Stimulated activated effector memory CD8-positive, alpha-beta T cell treated with anti-CD3 and anti-CD28 coated beads, Interleukin-12 subunit alpha, Interleukin-12 subunit beta, amount 100 ng/mL, for 72 hours (primary cell): Measurements from ENCODE around the gene PPP3R1.

Experiments used
- ATAC-seq: fragments of 150-1000 bp; cut with Tn5 transposase; 2 replicates; pipeline ENCODE4 v1.10.0; 2021
- DNase-seq, 2 donors: peaks; one replicate each; pipeline ENCODE4 v3.0.0; 2021 to 2022; ENCODE audit warnings: low spot score in 2 of 2
- H3K27ac Mint-ChIP-seq: one replicate; pipeline ENCODE4 v1.8.0; 2022; ENCODE audit warnings: mild to moderate bottlenecking, mixed read lengths
- H3K36me3 Mint-ChIP-seq: one replicate; pipeline ENCODE4 v1.8.0; 2022; ENCODE audit warnings: mild to moderate bottlenecking, mixed read lengths
- H3K4me1 Mint-ChIP-seq: one replicate; pipeline ENCODE4 v1.8.0; 2022; ENCODE audit warnings: mixed read lengths
- H3K4me3 Mint-ChIP-seq: one replicate; pipeline ENCODE4 v1.8.0; 2022; ENCODE audit warnings: mild to moderate bottlenecking, mixed read lengths
- H3K9me3 Mint-ChIP-seq: one replicate; pipeline ENCODE4 v1.8.0; 2022; ENCODE audit warnings: mixed read lengths

PPP3R1 gene, protein sequence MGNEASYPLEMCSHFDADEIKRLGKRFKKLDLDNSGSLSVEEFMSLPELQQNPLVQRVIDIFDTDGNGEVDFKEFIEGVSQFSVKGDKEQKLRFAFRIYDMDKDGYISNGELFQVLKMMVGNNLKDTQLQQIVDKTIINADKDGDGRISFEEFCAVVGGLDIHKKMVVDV

DNA sequence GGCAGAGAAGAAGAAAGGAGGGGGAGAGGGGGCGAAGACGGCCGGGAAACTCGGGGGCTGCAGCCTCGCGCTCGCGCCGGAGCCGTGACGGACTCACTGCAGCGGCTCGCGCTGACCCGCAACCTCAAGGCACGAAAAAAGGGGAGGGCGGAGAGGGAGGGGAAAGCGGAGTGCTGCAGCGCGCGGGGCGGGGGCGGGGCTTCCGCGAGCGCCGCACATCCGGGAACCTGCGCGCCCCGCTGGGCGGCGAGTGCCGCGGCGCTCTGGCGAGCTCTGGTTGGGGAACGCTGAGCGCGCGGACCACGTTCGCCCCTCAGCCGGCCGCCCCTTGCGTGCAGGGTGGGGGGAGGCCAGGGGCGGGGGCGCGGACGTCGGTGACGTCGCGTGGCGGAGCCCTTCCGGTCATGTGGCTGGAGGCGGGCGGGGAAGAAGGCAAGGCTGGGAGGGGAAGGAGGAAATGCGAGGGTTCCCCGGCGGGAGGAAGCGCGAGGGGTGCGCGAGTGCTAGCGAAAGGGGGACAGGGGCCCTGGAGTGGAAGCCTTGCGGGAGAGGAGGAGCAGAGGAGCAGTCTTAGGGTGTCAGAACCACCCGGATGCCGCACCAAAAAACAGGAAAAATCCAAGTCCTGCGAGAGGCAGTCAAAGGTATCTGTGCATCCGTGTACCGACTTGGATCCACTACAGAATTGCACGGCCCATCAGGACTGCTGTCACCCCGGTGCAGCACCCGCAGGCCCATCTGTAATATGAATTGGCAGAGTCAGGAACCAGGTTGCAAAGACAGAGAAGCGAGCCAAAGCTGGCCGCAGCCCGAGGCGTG, at the start of gene PPP3R1:
Gene PPP3R1, minus strand, starts transcription at position 133 of the 819 bp plus-strand sequence. CDS start 405 bp downstream, outside the sequence.
- H3K36me3 Mint-ChIP-seq: peaks cover 10% of the 10 kb centered on the region
- no peak within 1 kb of the TSS for H3K4me3 Mint-ChIP-seq
- peaks cover 31% of the 10 kb centered on the region for H3K4me1 Mint-ChIP-seq
- peak; percentile 86 to 96 for DNase-seq
- peak; percentile 94 for ATAC-seq
- H3K27ac Mint-ChIP-seq: peak within 1 kb of the TSS; percentile 97
- H3K9me3 Mint-ChIP-seq: no peaks in the 10 kb centered on the region

GRCh38 chr2:68295516-68295915, 43.2 kb upstream of the PPP3R1 start:
- no peak for DNase-seq
- Mint-ChIP-seq H3K27ac (peak overlapping the region; percentile 5), H3K4me3 (no peak overlapping the region), H3K4me1 (peaks cover 6% of the 10 kb centered on the region), H3K36me3 (no peaks in the 10 kb centered on the region), H3K9me3 (no peaks in the 10 kb centered on the region)
- ATAC-seq: no peak

DNA sequence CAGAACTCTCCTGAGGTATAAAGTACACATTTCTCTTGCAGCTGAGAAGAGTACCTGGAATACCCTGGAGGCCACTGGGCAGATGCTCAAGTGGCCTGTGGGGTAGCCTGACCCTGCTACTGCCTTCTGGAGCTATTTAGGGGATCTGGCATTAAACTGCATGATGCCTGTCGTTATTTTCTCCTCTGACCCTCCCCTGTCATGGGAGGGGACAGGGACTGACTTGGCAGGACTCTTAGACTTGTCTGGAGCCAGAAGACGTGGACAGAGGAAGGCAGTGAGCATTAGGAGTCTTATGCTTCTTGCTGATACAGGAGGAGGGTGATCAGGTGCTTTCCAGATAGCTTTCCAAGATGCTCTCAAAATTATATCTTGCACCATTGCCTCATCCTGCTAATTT, 42.6 kb upstream of the PPP3R1 start:
- Mint-ChIP-seq H3K4me1 (peaks cover 6% of the 10 kb centered on the region), H3K9me3 (no peaks in the 10 kb centered on the region), H3K27ac (no peak overlapping the region), H3K4me3 (no peak overlapping the region), H3K36me3 (no peaks in the 10 kb centered on the region)
- DNase-seq (no peak), ATAC-seq (no peak)

DNA sequence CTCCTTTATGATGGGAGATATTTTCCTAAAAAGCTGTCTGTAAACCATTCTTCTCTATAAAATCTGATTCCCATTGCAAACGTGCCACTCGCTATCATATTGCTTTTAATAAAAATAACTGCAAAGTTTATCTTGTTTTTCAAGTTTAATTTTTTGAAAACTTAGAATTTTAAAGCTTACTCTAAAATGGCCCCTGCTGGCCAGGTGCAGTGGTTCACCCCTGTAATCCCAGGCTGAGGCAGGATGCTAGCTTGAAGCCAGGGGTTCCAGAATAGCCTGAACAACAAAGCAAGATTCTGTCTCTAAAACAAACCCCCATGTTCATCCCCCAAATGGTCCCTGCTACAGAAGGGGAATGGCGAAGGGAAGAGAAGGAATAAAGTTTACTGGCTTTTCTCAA, 41.9 kb upstream of the PPP3R1 start:
- ATAC-seq: no peak
- no peak for DNase-seq
- Mint-ChIP-seq H3K27ac (no peak overlapping the region), H3K4me1 (peaks cover 6% of the 10 kb centered on the region), H3K9me3 (no peaks in the 10 kb centered on the region), H3K4me3 (no peak overlapping the region), H3K36me3 (no peaks in the 10 kb centered on the region)

DNA sequence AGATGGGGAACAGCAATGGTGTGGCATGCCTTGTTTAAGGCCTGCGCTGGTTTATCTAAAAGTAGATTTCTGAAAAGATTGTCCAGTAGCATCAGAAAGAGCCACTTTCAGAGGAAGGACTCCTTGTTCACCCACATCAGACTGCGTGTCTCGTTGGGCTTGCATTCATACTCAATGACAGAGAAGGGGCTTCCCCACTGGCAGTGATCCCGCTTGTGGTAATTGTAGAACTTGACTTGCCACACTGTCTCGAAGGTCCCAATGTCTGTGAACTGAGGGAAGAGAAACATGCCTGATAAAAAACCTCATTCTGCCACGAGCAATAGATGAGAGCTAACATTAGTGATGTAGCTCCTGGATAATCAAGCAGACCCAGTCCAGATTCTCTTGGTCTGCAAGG, 41.4 kb upstream of the PPP3R1 start:
- H3K9me3 Mint-ChIP-seq: no peaks in the 10 kb centered on the region
- H3K27ac Mint-ChIP-seq: no peak overlapping the region
- no peak overlapping the region for H3K4me3 Mint-ChIP-seq
- DNase-seq (no peak), ATAC-seq (no peak)
- peaks cover 6% of the 10 kb centered on the region for H3K4me1 Mint-ChIP-seq
- no peaks in the 10 kb centered on the region for H3K36me3 Mint-ChIP-seq

DNA sequence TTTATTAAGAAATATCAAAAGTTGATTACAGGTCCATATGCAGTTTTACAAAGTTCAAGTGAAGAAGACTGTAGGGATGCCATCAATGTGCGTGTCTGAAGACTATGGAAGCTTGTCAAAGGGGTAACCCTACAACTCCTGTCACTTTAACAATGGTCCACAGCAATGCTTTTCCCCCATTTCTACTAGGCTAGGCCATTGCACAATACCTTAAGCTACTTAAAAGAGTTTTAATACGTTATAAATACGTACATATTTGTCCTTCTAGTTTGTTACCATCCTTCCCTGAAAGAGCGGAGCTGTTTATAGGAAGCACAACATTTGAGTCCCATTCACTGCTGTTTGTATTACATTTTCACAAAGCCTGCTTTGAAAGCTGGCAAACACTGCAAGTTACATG, 40.7 kb upstream of the PPP3R1 start:
- Mint-ChIP-seq H3K4me3 (no peak overlapping the region), H3K4me1 (peaks cover 6% of the 10 kb centered on the region), H3K36me3 (no peaks in the 10 kb centered on the region), H3K27ac (no peak overlapping the region), H3K9me3 (no peaks in the 10 kb centered on the region)
- no peak for ATAC-seq
- no peak for DNase-seq

GRCh38 chr2:68292108-68292710, 39.9 kb upstream of the PPP3R1 start:
- no peak overlapping the region for H3K4me3 Mint-ChIP-seq
- H3K9me3 Mint-ChIP-seq: no peaks in the 10 kb centered on the region
- H3K4me1 Mint-ChIP-seq: peaks cover 6% of the 10 kb centered on the region
- ATAC-seq (peak; percentile 50), DNase-seq (no peak)
- H3K27ac Mint-ChIP-seq: no peak overlapping the region
- H3K36me3 Mint-ChIP-seq: no peaks in the 10 kb centered on the region

DNA sequence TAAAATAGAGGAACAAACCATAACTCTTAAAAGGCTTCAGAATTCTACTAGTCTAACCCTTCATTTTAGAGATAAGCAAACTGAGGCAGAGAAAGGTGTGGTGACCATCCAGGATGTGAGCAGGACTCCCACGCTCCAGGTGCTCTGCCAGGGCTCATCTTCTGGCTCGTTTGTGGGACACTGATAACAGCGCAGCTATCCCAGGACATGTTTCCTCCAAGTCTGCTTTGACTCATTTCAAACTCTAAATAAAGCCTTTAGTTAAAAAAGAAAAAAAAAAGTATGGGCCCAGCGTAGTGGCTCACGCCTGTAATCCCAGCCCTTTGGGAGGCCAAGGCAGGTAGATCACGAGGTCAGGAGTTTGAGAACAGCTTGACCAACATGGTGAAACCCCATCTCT, 39.0 kb upstream of the PPP3R1 start:
- Mint-ChIP-seq H3K27ac (no peak overlapping the region), H3K9me3 (no peaks in the 10 kb centered on the region), H3K4me3 (no peak overlapping the region), H3K4me1 (peaks cover 6% of the 10 kb centered on the region), H3K36me3 (no peaks in the 10 kb centered on the region)
- ATAC-seq: no peak
- no peak for DNase-seq

DNA sequence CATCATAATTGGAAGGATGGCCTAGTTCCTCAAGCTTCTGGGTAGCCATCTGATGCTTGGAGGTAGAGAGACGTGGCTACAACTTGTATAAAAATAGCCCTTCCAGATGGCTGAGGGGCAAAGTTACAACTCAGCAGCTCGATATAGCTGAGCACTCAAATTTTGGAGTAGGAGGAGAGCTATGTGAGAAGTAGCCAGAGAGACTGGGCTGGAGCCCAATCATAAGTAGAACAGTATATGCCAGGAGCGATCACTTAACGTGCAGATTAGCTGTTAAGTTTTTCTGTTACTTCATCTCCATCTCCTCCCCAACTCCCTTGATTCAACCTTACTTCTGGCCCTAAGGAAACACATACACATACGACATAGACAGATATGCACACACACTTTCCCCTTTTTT, 38.6 kb upstream of the PPP3R1 start:
- H3K36me3 Mint-ChIP-seq: no peaks in the 10 kb centered on the region
- peaks cover 6% of the 10 kb centered on the region for H3K4me1 Mint-ChIP-seq
- DNase-seq: no peak
- H3K9me3 Mint-ChIP-seq: no peaks in the 10 kb centered on the region
- ATAC-seq: no peak
- H3K27ac Mint-ChIP-seq: no peak overlapping the region
- no peak overlapping the region for H3K4me3 Mint-ChIP-seq

- H3K9me3 Mint-ChIP-seq: no peaks in the 10 kb centered on the region
- ATAC-seq (no peak), DNase-seq (no peak)
- H3K27ac Mint-ChIP-seq: no peak overlapping the region
- H3K36me3 Mint-ChIP-seq: no peaks in the 10 kb centered on the region
- no peak overlapping the region for H3K4me3 Mint-ChIP-seq
- H3K4me1 Mint-ChIP-seq: no peaks in the 10 kb centered on the region
Observed at GRCh38 chr2:68287580-68288441, 35.5 kb upstream of the PPP3R1 start.

DNA sequence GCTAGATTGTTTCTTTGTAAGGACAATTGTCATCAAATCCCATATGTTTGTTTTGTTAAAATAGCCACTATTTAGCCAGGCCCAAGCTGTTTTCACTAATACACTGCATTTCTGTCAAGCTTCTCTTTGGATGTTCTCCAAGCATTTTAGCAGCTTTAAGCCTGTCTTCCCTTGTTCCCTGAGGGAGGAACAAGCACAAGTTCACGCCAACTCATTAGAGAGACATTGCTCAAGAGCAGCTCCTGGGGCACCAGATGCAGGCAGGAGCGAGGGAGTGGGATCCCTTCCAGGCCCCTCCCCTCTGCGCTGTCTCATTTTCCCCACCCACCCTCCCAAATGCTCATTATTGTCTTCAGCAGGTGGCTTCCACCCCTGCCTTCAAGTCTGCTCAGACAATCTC, 32.6 kb upstream of the PPP3R1 start:
- Mint-ChIP-seq H3K4me3 (no peak overlapping the region), H3K36me3 (no peaks in the 10 kb centered on the region), H3K4me1 (no peaks in the 10 kb centered on the region), H3K9me3 (no peaks in the 10 kb centered on the region), H3K27ac (no peak overlapping the region)
- no peak for DNase-seq
- no peak for ATAC-seq

GRCh38 chr2:68283419-68283812, 31.1 kb upstream of the PPP3R1 start:
- DNase-seq (no peak), ATAC-seq (no peak)
- Mint-ChIP-seq H3K36me3 (no peaks in the 10 kb centered on the region), H3K4me3 (no peak overlapping the region), H3K9me3 (no peaks in the 10 kb centered on the region), H3K27ac (no peak overlapping the region), H3K4me1 (no peaks in the 10 kb centered on the region)

- ATAC-seq (no peak), DNase-seq (no peak)
- Mint-ChIP-seq H3K27ac (no peak overlapping the region), H3K4me1 (no peaks in the 10 kb centered on the region), H3K4me3 (no peak overlapping the region), H3K36me3 (no peaks in the 10 kb centered on the region), H3K9me3 (no peaks in the 10 kb centered on the region)
Observed at GRCh38 chr2:68282811-68283418, 30.6 kb upstream of the PPP3R1 start.

DNA sequence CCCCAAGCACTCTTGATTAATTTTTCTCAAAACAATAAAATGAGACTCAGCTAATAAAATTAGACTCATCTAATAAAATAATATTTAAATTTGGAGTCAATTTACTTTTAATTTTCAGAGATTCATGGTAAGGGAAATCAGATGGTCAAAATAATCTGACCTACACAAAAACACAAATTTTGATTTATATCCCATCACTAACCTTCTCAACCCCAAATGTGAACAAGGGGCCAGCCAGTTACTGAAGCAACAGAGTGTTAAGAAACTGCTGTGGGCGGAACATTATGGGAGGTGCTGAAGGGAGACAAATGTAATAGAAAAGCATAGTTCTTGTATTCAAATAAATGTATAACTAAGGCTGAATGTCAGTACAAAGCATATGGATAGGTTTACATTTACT, 28.5 kb upstream of the PPP3R1 start:
- Mint-ChIP-seq H3K4me3 (no peak overlapping the region), H3K9me3 (no peaks in the 10 kb centered on the region), H3K36me3 (no peaks in the 10 kb centered on the region), H3K4me1 (no peaks in the 10 kb centered on the region), H3K27ac (no peak overlapping the region)
- DNase-seq (no peak), ATAC-seq (no peak)

GRCh38 chr2:68280348-68280747, 28.0 kb upstream of the PPP3R1 start:
- DNase-seq (no peak), ATAC-seq (no peak)
- Mint-ChIP-seq H3K27ac (no peak overlapping the region), H3K9me3 (no peaks in the 10 kb centered on the region), H3K36me3 (no peaks in the 10 kb centered on the region), H3K4me1 (no peaks in the 10 kb centered on the region), H3K4me3 (no peak overlapping the region)
